GM12878 (cell line): ENCODE results near the gene DOHH. TPM values are rescaled to one million over a fixed set of nuclear protein-coding genes. Genes with fewer than 3 reads are reported as not detected.

ENCODE experiments used
- ATAC-seq: fragments of 200-7000 bp; cut with Tn5 transposase; 3 replicates; pipeline ENCODE4 v1.9.1; 2020; ENCODE audit warnings: mild to moderate bottlenecking, moderate library complexity
- BruUV-seq: library from RNA; stranded (reverse); fragments of 400-500 nt; replicated peaks from 2 replicates; lab custom pipeline; 2021; lab: Mats Ljungman, UMichigan
- CTCF ChIA-PET: fragments of 300-600 bp; sonication (Branson Sonifier 250); formaldehyde crosslinking; extraction: SDS; loops from one replicate; lab custom pipeline; 2021; ENCODE audit warnings: inconsistent platforms; lab: Yijun Ruan, JAX
- POLR2A ChIA-PET: fragments of 350-600 bp; formaldehyde crosslinking; extraction: SDS; loops from one replicate; lab custom pipeline; 2021; ENCODE audit warnings: inconsistent platforms; lab: Charles Lee
- RAD21 ChIA-PET: fragments of 300-600 bp; sonication (Branson Sonifier 250); formaldehyde crosslinking; loops from one replicate; lab custom pipeline; 2023; ENCODE audit warnings: antibody characterized with exemption; ENCODE audit not compliant: unreplicated experiment; lab: Charles Lee
- SMC1A ChIA-PET: fragments of 300-600 bp; sonication (Branson Sonifier 250); formaldehyde crosslinking; loops from one replicate; lab custom pipeline; 2023; ENCODE audit not compliant: unreplicated experiment, uncharacterized antibody; lab: Charles Lee
- DNase-seq: peaks from one replicate; pipeline ENCODE4 v3.0.0-alpha.2; 2011; ENCODE audit warnings: low read depth, low spot score
- FAIRE-seq: peaks from 3 replicates; lab custom pipeline; 2011; peaks lifted over from hg19 to GRCh38; lab: Jason Lieb, UNC
- H2AFZ ChIP-seq: 2 replicates; pipeline ENCODE4 v1.6.0; 2011; ENCODE audit warnings: low read depth, low read length, control low read depth; ENCODE audit not compliant: control insufficient read depth
- H3K27ac ChIP-seq: 2 replicates; pipeline ENCODE4 v1.5.1; 2011; ENCODE audit warnings: control low read depth; ENCODE audit not compliant: control insufficient read depth, insufficient read depth
- H3K27me3 ChIP-seq, 2 experiments: replicated peaks in 1 of 2; 2 replicates each; pipeline versions ENCODE4 v1.6.0 to v1.6.1; 2011; ENCODE audit warnings: low read length in 1 of 2; ENCODE audit not compliant: control insufficient read depth in 2 of 2, insufficient read depth in 2 of 2
- H3K36me3 ChIP-seq, 2 experiments: 2 replicates each; pipeline ENCODE4 v1.5.1; 2011; ENCODE audit warnings: low read length in 1 of 2; ENCODE audit not compliant: control insufficient read depth in 2 of 2, insufficient read depth in 2 of 2
- H3K4me1 ChIP-seq: 2 replicates; pipeline ENCODE4 v1.6.1; 2011; ENCODE audit warnings: mild to moderate bottlenecking, low read length, moderate library complexity, mixed read lengths; ENCODE audit not compliant: control insufficient read depth, insufficient read depth
- H3K4me2 ChIP-seq: 2 replicates; pipeline ENCODE4 v1.6.0; 2011; ENCODE audit warnings: control low read depth; ENCODE audit not compliant: control insufficient read depth, insufficient read depth
- H3K4me3 ChIP-seq: fragments of 200-600 bp; sonication (generic); 2 replicates; pipeline ENCODE4 v1.5.1; 2016
- H3K79me2 ChIP-seq: 2 replicates; pipeline ENCODE4 v1.6.0; 2011; ENCODE audit warnings: low read length; ENCODE audit not compliant: control insufficient read depth, insufficient read depth
- H3K9ac ChIP-seq: 2 replicates; pipeline ENCODE4 v1.8.0; 2011; ENCODE audit warnings: low read length, control low read depth, mixed read lengths; ENCODE audit not compliant: control insufficient read depth, insufficient read depth
- H3K9me3 ChIP-seq: replicated peaks from 3 replicates; pipeline ENCODE4 v1.5.1; 2011; ENCODE audit warnings: mild to moderate bottlenecking, low read length; ENCODE audit not compliant: control insufficient read depth, insufficient read depth
- H4K20me1 ChIP-seq: 2 replicates; pipeline ENCODE4 v1.6.0; 2011; ENCODE audit not compliant: control insufficient read depth, insufficient read depth
- ATF7 ChIP-seq: fragments of 450-650 bp; IDR thresholded peaks from 2 replicates; pipeline ENCODE4 v1.6.1; 2016; ENCODE audit warnings: low read depth, mild to moderate bottlenecking
- BMI1 ChIP-seq: fragments of 450-650 bp; IDR thresholded peaks from 2 replicates; pipeline ENCODE4 v1.6.1; 2016; ENCODE audit warnings: mild to moderate bottlenecking, moderate library complexity, borderline replicate concordance
- CBFB ChIP-seq: IDR thresholded peaks from 2 replicates; pipeline ENCODE4 v1.6.1; 2016; ENCODE audit warnings: antibody characterized with exemption, low read depth
- CREM ChIP-seq: IDR thresholded peaks from 2 replicates; pipeline ENCODE4 v1.6.1; 2014; ENCODE audit warnings: antibody characterized with exemption, low read depth
- CUX1 ChIP-seq: IDR thresholded peaks from 2 replicates; pipeline ENCODE4 v1.6.1; 2012; ENCODE audit warnings: improper control_type of control experiment, low read depth, low read length; ENCODE audit not compliant: insufficient replicate concordance
- E4F1 ChIP-seq: fragments of 450-650 bp; IDR thresholded peaks from 2 replicates; pipeline ENCODE4 v1.6.1; 2018; ENCODE audit warnings: borderline replicate concordance, mild to moderate bottlenecking; ENCODE audit not compliant: partially characterized antibody
- IKZF1 ChIP-seq: fragments of 450-650 bp; conservative IDR thresholded peaks from 2 replicates; pipeline ENCODE4 v1.6.1; 2017; ENCODE audit warnings: antibody characterized with exemption, mild to moderate bottlenecking
- MTA3 ChIP-seq: IDR thresholded peaks from 2 replicates; pipeline ENCODE4 v1.6.1; 2012; ENCODE audit warnings: low read length, inconsistent platforms, borderline replicate concordance
- SREBF2 ChIP-seq: IDR thresholded peaks from 2 replicates; pipeline ENCODE4 v1.6.1; 2012; ENCODE audit warnings: mild to moderate bottlenecking, low read length
- ZBTB4 ChIP-seq: fragments of 450-650 bp; formaldehyde crosslinking; IDR thresholded peaks from 2 replicates; pipeline ENCODE4 v1.4.0; 2022; ENCODE audit warnings: mild to moderate bottlenecking, moderate library complexity
- ZZZ3 ChIP-seq: IDR thresholded peaks from 2 replicates; pipeline ENCODE4 v1.6.1; 2011; ENCODE audit warnings: low read depth; ENCODE audit not compliant: control insufficient read depth, insufficient read length
- WGBS: methylation state at CpG from one replicate; pipeline ENCODE4 v1.1.6; 2016; ENCODE audit warnings: low lambda C conversion rate; ENCODE audit not compliant: insufficient replicate concordance, insufficient coverage; ENCODE audit errors: missing lambda C conversion rate; 5-methylcytosine and 5-hydroxymethylcytosine counted together
- in situ Hi-C: fragments of 300-500 bp; cut with MboI; formaldehyde crosslinking; loops from 9 replicates; pipeline ENCODE4 v1.14.3; 2018; ENCODE audit warnings: mixed read lengths
- intact Hi-C: fragments of 100-400 bp; cut with micrococcal nuclease; formaldehyde crosslinking; loops from one replicate; pipeline ENCODE4 v1.14.2; 2022; ENCODE audit not compliant: unreplicated experiment
- polyA plus RNA-seq, 11 experiments: library from polyadenylated mRNA; depleted of rRNA in 4 of 11; unstranded in 6 of 11; stranded (reverse) in 5 of 11; fragments of >200 nt; fragmentation: Nextera tagmentation in 4 of 11; fragmentation: Illumina TruSeq in 1 of 11; extraction: Ambion mirVana in 4 of 11; extraction: Trizol in 1 of 11; gene quantifications; 1 replicate in 1 of 11; 2 replicates in 10 of 11; pipeline versions ENCODE4 v1.2.1 to v1.2.3, GENCODE V29; 2011 to 2016; ENCODE audit warnings: inconsistent platforms in 2 of 11, missing spikeins in 2 of 11, low read depth in 1 of 11
- total RNA-seq, 4 experiments: library from RNA; depleted of rRNA in 3 of 4; stranded (reverse); fragments of >200 nt in 3 of 4; fragmentation: Illumina TruSeq in 1 of 4; extraction: Trizol in 1 of 4; gene quantifications; 2 replicates each; pipeline versions ENCODE4 v1.2.1 to v1.2.3, GENCODE V29; 2013 to 2021

The DOHH gene
- total and polyA plus RNA-seq, 10 of the 15 experiments (the other 5 are each of a cell fraction or from before 2014, with no cell fraction given) = 0.11 to 28.6 (median 11.7) TPM

GRCh38 chr19:3533563-3534216 is 33.2 kb upstream of the DOHH start:
- H3K4me2 ChIP-seq = no peak overlapping the region
- H4K20me1 ChIP-seq = no peaks in the 10 kb centered on the region
- no peak overlapping the region for H3K9ac ChIP-seq
- ATAC-seq = no peak
- H3K27ac ChIP-seq = no peak overlapping the region
- intact Hi-C loops = no loop called here
- H3K9me3 ChIP-seq = no peaks in the 10 kb centered on the region
- BruUV-seq = no TSS peak
- POLR2A ChIA-PET = no interaction called here
- no peaks in the 10 kb centered on the region for H3K79me2 ChIP-seq
- peaks cover 9 to 27% of the 10 kb centered on the region in 2 experiments for H3K36me3 ChIP-seq
- DNase-seq = no peak
- 88% methylated on average over 12 of the region's 12 CpGs for WGBS
- no peaks in the 10 kb centered on the region for H3K27me3 ChIP-seq
- SMC1A ChIA-PET = no interaction called here
- H2AFZ ChIP-seq = no peak overlapping the region
- CTCF ChIA-PET = no interaction called here
- no peak for FAIRE-seq
- no peak overlapping the region for H3K4me3 ChIP-seq
- in situ Hi-C loops = no loop called here
- no peaks in the 10 kb centered on the region for H3K4me1 ChIP-seq
- RAD21 ChIA-PET = no interaction called here
- TF ChIP-seq CBFB (no peak), ZZZ3 (no peak), ATF7 (no peak), E4F1 (no peak), MTA3 (no peak), ZBTB4 (CRISPR knock-in tag) (no peak), CUX1 (no peak), SREBF2 (no peak), CREM (no peak), IKZF1 (no peak), BMI1 (no peak)
